ENCODE data around the gene VWDE. TPM values are rescaled to one million over a fixed set of nuclear protein-coding genes. Genes with fewer than 3 reads are reported as not detected.

The VWDE gene
- total and polyA plus RNA-seq, 2 donors from 2014 or later, result 0.69 to 1.5 TPM

DNA sequence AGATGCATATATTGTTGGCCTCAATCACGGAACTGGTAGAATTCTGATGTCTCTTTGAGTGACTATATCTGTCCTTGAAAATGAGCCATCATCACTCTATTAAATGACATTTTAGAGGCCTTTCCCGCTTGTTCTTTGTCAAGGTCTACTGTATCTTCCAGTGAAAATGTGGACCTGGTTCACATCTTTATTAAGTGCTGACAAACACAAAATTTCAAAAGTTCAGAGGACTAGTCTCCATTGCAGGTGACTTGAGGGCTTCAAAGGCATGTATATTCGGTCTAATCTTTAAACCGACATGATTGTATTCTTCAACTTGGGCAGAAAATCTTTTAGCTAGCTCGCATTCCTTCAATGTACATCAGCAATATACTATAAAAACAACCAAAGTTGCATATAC is 36.6 kb upstream of the VWDE start:
- Histone ChIP-seq H3K27ac (ENCODE audit: low read depth in 2 of 2, low read length in 2 of 2) (no peak overlapping the region), H3K4me1 (ENCODE audit: control insufficient read depth in 2 of 3, insufficient read depth in 2 of 3, low read depth in 1 of 3, low read length in 3 of 3) (no peaks in the 10 kb centered on the region), H3K27me3 (ENCODE audit: control insufficient read depth, insufficient read depth, low read length) (no peaks in the 10 kb centered on the region), H3K9ac (ENCODE audit: low read length in 3 of 3) (no peak overlapping the region), H3K9me3 (ENCODE audit: control insufficient read depth in 2 of 3, insufficient read depth in 1 of 3, low read length in 3 of 3) (no peaks in the 10 kb centered on the region), H3K4me3 (ENCODE audit: low read length in 3 of 3) (no peak overlapping the region), H3K36me3 (ENCODE audit: control insufficient read depth in 2 of 3, insufficient read depth in 3 of 3, low read length in 3 of 3) (no peaks in the 10 kb centered on the region)
- intact Hi-C loops (cut with DNase I), result no loop called here
- DNase-seq (no peak), FAIRE-seq (no peak)
- TF ChIP-seq, protein P1, sequence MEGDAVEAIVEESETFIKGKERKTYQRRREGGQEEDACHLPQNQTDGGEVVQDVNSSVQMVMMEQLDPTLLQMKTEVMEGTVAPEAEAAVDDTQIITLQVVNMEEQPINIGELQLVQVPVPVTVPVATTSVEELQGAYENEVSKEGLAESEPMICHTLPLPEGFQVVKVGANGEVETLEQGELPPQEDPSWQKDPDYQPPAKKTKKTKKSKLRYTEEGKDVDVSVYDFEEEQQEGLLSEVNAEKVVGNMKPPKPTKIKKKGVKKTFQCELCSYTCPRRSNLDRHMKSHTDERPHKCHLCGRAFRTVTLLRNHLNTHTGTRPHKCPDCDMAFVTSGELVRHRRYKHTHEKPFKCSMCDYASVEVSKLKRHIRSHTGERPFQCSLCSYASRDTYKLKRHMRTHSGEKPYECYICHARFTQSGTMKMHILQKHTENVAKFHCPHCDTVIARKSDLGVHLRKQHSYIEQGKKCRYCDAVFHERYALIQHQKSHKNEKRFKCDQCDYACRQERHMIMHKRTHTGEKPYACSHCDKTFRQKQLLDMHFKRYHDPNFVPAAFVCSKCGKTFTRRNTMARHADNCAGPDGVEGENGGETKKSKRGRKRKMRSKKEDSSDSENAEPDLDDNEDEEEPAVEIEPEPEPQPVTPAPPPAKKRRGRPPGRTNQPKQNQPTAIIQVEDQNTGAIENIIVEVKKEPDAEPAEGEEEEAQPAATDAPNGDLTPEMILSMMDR (IDR thresholded peaks at IDR 0.05; ENCODE audit: borderline replicate concordance, extremely low read depth, insufficient read depth), result no peak

DNA sequence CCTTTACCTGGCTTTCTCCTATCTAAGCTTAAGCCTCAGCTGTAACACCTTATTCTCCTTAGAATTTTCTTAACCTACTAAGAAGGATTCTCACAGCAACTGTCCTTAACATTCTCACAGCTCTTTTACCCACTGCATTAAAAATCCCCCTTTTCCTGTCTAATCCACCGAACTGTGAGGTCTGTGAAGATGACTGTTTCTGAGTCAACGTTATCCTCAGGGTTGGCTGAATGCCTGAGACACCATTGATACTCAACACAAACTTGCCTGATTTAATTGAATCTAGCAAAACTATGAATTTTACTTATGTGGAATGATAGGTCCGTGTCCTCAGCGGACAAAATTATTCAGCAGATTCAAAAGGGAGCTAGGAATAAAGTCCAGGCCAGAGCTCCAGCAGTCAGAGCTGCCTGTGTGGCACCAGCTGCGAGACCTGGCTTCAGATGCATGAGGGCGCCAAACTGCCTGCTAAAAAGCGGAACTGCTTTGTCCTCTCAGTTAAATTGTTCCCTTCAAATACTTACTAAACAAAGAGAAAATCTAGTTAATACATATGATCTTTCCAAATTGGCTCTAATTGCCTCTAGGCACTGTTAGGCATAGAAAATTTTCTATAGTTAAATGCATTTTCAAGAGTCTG is 33.4 kb upstream of the VWDE start:
- intact Hi-C loops (cut with DNase I), result no loop called here
- H3K4me3 ChIP-seq (ENCODE audit: low read length in 3 of 3), result no peak overlapping the region
- no peaks in the 10 kb centered on the region for H3K9me3 ChIP-seq (ENCODE audit: control insufficient read depth in 2 of 3, insufficient read depth in 1 of 3, low read length in 3 of 3)
- H3K36me3 ChIP-seq (ENCODE audit: control insufficient read depth in 2 of 3, insufficient read depth in 3 of 3, low read length in 3 of 3), result no peaks in the 10 kb centered on the region
- no peaks in the 10 kb centered on the region for H3K27me3 ChIP-seq (ENCODE audit: control insufficient read depth, insufficient read depth, low read length)
- no peak overlapping the region for H3K9ac ChIP-seq (ENCODE audit: low read length in 3 of 3)
- no peaks in the 10 kb centered on the region for H3K4me1 ChIP-seq (ENCODE audit: control insufficient read depth in 2 of 3, insufficient read depth in 2 of 3, low read depth in 1 of 3, low read length in 3 of 3)
- FAIRE-seq, result no peak
- TF ChIP-seq, protein P1 (IDR thresholded peaks at IDR 0.05; ENCODE audit: borderline replicate concordance, extremely low read depth, insufficient read depth), result no peak
- H3K27ac ChIP-seq (ENCODE audit: low read depth in 2 of 2, low read length in 2 of 2), result no peak overlapping the region
- DNase-seq, result peak in 2 of 5 donors; percentile 17 to 24

DNA sequence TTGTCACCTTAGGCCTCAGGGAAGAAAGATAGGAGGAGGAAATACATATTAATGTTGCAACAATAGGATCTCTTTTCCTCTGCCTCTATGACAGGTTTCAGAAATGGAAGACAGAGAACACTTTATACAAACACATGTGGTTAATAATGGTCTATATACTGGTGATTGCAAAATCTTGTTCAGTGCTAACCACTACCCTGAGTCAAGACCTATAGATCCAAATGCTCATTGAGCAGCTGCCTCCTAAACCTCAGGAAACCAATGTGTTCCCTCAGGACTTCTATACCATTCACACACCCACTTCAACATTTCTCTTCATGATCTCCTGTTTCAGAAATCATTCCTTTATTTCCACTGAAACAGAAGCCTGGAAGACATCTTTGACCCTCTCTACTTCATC is 32.5 kb upstream of the VWDE start:
- intact Hi-C loops (cut with DNase I), result no loop called here
- Histone ChIP-seq H3K9ac (ENCODE audit: low read length in 3 of 3) (no peak overlapping the region), H3K9me3 (ENCODE audit: control insufficient read depth in 2 of 3, insufficient read depth in 1 of 3, low read length in 3 of 3) (no peaks in the 10 kb centered on the region), H3K4me1 (ENCODE audit: control insufficient read depth in 2 of 3, insufficient read depth in 2 of 3, low read depth in 1 of 3, low read length in 3 of 3) (no peaks in the 10 kb centered on the region), H3K27me3 (ENCODE audit: control insufficient read depth, insufficient read depth, low read length) (no peaks in the 10 kb centered on the region), H3K27ac (ENCODE audit: low read depth in 2 of 2, low read length in 2 of 2) (no peak overlapping the region), H3K4me3 (ENCODE audit: low read length in 3 of 3) (no peak overlapping the region), H3K36me3 (ENCODE audit: control insufficient read depth in 2 of 3, insufficient read depth in 3 of 3, low read length in 3 of 3) (no peaks in the 10 kb centered on the region)
- DNase-seq, result no peak
- TF ChIP-seq, protein P1 (IDR thresholded peaks at IDR 0.05; ENCODE audit: borderline replicate concordance, extremely low read depth, insufficient read depth), result no peak
- no peak for FAIRE-seq
